Spleen (tissue), 7 donors: ENCODE measurements around the gene EIF3A.
"Not testable (repeated sequence)": the region's sequence is repeated elsewhere in the genome, so short reads cannot be mapped to it uniquely, and the experiment has no call there.

Source experiments
- CTCF ChIP-seq, 11 experiments: fragments of 200-600 bp in 7 of 11; fragments of 450-650 bp in 4 of 11; sonication (generic) in 4 of 11; IDR thresholded peaks in 8 of 11; conservative IDR thresholded peaks in 3 of 11; 1 replicate in 7 of 11; 2 replicates in 4 of 11; pipeline versions ENCODE4 v1.4.0 to v1.8.0; 2016 to 2021; ENCODE audit warnings: antibody characterized with exemption in 11 of 11, inconsistent platforms in 4 of 11, mild to moderate bottlenecking in 1 of 11
- POLR2AphosphoS5 ChIP-seq, 3 donors: sonication (generic); formaldehyde crosslinking; IDR thresholded peaks; one replicate each; pipeline ENCODE4 v1.5.1; 2017; ENCODE audit warnings: antibody characterized with exemption in 3 of 3
- donor health status: DM: no; HTN: no; CAD: no; lungs with moderate emphysema.
- donor health status: DM: no; HTN: no; CAD: no.
- donor health status: DM: no; HTN: no; CAD: no.

DNA sequence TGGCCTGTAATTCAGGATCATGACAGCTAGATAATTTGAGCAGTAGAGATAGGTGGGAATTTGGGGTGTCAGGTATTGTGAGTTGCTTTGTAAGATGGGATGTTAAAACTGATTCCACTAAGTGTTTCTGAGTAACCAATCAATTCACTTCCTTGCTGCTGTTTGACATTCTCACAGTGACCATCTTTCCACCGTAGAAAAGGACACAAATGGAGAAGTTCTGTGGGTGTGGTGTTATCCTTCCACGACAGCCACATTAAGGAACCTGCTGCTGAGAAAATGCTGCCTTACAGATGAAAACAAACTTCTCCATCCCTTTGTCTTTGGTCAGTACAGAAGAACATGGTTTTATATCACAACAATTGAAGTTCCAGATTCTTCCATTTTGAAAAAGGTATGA is 27.2 kb upstream of the EIF3A start:
- TF ChIP-seq CTCF (IDR thresholded peaks at IDR 0.05 in 8 of 11, conservative IDR thresholded peaks at IDR 0.05 in 3 of 11); POLR2AphosphoS5 (IDR thresholded peaks at IDR 0.05): not testable (repeated sequence)
